ENCODE measurements around the gene CREB3L2. TPM values are rescaled to one million over a fixed set of nuclear protein-coding genes. Genes with fewer than 3 reads are reported as not detected.

CREB3L2 gene
- polyA plus RNA-seq, 3 donors, result 6.9 to 12.9 (median 11.9) TPM

- no peaks in the 10 kb centered on the region for H3K36me3 Mint-ChIP-seq
- peaks cover 0 to 3% of the 10 kb centered on the region in 2 donors for H3K9me3 ChIP-seq (replicated peaks in 1 of 2; ENCODE audit: control insufficient read depth in 1 of 2, insufficient read depth in 1 of 2, low read length in 2 of 2)
- intact Hi-C loops (cut with micrococcal nuclease), result no loop called here
- peaks cover 0 to 11% (median 3%) of the 10 kb centered on the region in 7 donors for H3K9me3 Mint-ChIP-seq
- H3K27ac ChIP-seq (ENCODE audit: low read depth in 1 of 2, low read length in 2 of 2), result no peak overlapping the region
- no peaks in the 10 kb centered on the region for H3K27me3 ChIP-seq (ENCODE audit: control insufficient read depth in 2 of 2, insufficient read depth in 2 of 2, low read length in 2 of 2)
- DNase-seq, result no peak
- H3K4me2 ChIP-seq (replicated peaks; ENCODE audit: extremely low read depth, low read length, poor library complexity, severe bottlenecking), result no peak overlapping the region
- TF ChIP-seq, protein P1, sequence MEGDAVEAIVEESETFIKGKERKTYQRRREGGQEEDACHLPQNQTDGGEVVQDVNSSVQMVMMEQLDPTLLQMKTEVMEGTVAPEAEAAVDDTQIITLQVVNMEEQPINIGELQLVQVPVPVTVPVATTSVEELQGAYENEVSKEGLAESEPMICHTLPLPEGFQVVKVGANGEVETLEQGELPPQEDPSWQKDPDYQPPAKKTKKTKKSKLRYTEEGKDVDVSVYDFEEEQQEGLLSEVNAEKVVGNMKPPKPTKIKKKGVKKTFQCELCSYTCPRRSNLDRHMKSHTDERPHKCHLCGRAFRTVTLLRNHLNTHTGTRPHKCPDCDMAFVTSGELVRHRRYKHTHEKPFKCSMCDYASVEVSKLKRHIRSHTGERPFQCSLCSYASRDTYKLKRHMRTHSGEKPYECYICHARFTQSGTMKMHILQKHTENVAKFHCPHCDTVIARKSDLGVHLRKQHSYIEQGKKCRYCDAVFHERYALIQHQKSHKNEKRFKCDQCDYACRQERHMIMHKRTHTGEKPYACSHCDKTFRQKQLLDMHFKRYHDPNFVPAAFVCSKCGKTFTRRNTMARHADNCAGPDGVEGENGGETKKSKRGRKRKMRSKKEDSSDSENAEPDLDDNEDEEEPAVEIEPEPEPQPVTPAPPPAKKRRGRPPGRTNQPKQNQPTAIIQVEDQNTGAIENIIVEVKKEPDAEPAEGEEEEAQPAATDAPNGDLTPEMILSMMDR (IDR thresholded peaks at IDR 0.05), result no peak
- no peak overlapping the region for H3K4me3 Mint-ChIP-seq
- no peaks in the 10 kb centered on the region for H4K20me1 ChIP-seq (ENCODE audit: insufficient read depth, low read length)
- peaks cover 12 to 13% of the 10 kb centered on the region in 2 donors for H3K4me1 ChIP-seq (ENCODE audit: control insufficient read depth in 1 of 2, insufficient read depth in 2 of 2, low read length in 2 of 2)
- H3K36me3 ChIP-seq (replicated peaks in 1 of 2; ENCODE audit: control insufficient read depth in 1 of 2, insufficient read depth in 2 of 2, low read length in 2 of 2), result no peaks in the 10 kb centered on the region
- H2AFZ ChIP-seq (ENCODE audit: insufficient read depth, low read depth, low read length, poor library complexity, severe bottlenecking), result no peak overlapping the region
- H3K4me1 Mint-ChIP-seq, result peaks cover 10% of the 10 kb centered on the region
- H3K4me3 ChIP-seq (replicated peaks in 1 of 3; ENCODE audit: low read depth in 2 of 3, low read length in 3 of 3), result no peak overlapping the region
- H3K9ac ChIP-seq (ENCODE audit: insufficient read depth, low read length, poor library complexity, severe bottlenecking), result no peak overlapping the region
- peaks cover 0 to 4% (median 3%) of the 10 kb centered on the region in 3 donors for H3K27me3 Mint-ChIP-seq (ENCODE audit: low read depth in 3 of 3)
- 85% methylated on average over 4 of the region's 4 CpGs for WGBS (ENCODE audit: insufficient coverage)
- no peaks in the 10 kb centered on the region for H3K79me2 ChIP-seq (ENCODE audit: insufficient read depth, low read length)
- H3K27ac Mint-ChIP-seq, result no peak overlapping the region
Measured at GRCh38 chr7:138029126-138029525, 27.2 kb upstream of the CREB3L2 start.

DNA sequence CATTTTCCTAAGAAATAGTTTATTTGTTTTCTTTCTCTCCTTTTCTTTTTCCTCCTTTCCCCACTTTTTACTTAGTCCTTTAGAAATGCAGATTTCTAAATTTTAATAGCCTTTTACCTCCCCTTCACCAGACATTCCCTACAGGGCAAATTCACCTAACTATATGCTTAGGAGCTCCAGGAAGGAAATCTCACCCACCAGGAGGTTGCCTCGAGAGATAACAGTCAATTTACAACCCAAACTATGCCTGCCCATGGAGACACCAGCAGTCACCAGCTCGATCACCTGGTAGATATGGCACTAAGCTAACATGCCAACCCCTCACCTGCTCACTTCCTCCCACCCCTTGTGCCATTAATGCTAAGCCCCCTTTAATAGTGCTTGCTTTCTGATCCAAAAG is 25.2 kb upstream of the CREB3L2 start:
- Histone ChIP-seq H3K9ac (ENCODE audit: insufficient read depth, low read length, poor library complexity, severe bottlenecking) (no peak overlapping the region), H3K36me3 (replicated peaks in 1 of 2; ENCODE audit: control insufficient read depth in 1 of 2, insufficient read depth in 2 of 2, low read length in 2 of 2) (no peaks in the 10 kb centered on the region), H3K79me2 (ENCODE audit: insufficient read depth, low read length) (no peaks in the 10 kb centered on the region), H2AFZ (ENCODE audit: insufficient read depth, low read depth, low read length, poor library complexity, severe bottlenecking) (no peak overlapping the region), H4K20me1 (ENCODE audit: insufficient read depth, low read length) (no peaks in the 10 kb centered on the region), H3K27me3 (ENCODE audit: control insufficient read depth in 2 of 2, insufficient read depth in 2 of 2, low read length in 2 of 2) (no peaks in the 10 kb centered on the region), H3K4me3 (replicated peaks in 1 of 3; ENCODE audit: low read depth in 2 of 3, low read length in 3 of 3) (no peak overlapping the region), H3K27ac (ENCODE audit: low read depth in 1 of 2, low read length in 2 of 2) (no peak overlapping the region), H3K9me3 (replicated peaks in 1 of 2; ENCODE audit: control insufficient read depth in 1 of 2, insufficient read depth in 1 of 2, low read length in 2 of 2) (peaks cover 0 to 3% of the 10 kb centered on the region in 2 donors), H3K4me2 (replicated peaks; ENCODE audit: extremely low read depth, low read length, poor library complexity, severe bottlenecking) (no peak overlapping the region), H3K4me1 (ENCODE audit: control insufficient read depth in 1 of 2, insufficient read depth in 2 of 2, low read length in 2 of 2) (peaks cover 12 to 13% of the 10 kb centered on the region in 2 donors)
- intact Hi-C loops (cut with micrococcal nuclease), result no loop called here
- Mint-ChIP-seq H3K27me3 (ENCODE audit: low read depth in 3 of 3) (peaks cover 0 to 4% (median 2%) of the 10 kb centered on the region in 3 donors), H3K27ac (no peak overlapping the region), H3K4me3 (no peak overlapping the region), H3K9me3 (peaks cover 0 to 7% (median 3%) of the 10 kb centered on the region in 7 donors), H3K4me1 (peaks cover 10% of the 10 kb centered on the region), H3K36me3 (no peaks in the 10 kb centered on the region)
- TF ChIP-seq, protein P1 (IDR thresholded peaks at IDR 0.05), result no peak
- WGBS (ENCODE audit: insufficient coverage), result 28% methylated on average over 2 of the region's 2 CpGs
- DNase-seq, result no peak

Measured in CD14-positive monocyte (primary cell).